ENCODE measurements around the gene DHX38.

- TF ChIP-seq EZH2 (IDR thresholded peaks at IDR 0.05) (no peak), POLR2AphosphoS5 (IDR thresholded peaks at IDR 0.05; ENCODE audit: borderline replicate concordance, low read depth, low read length) (no peak)
These were observed 41.8 kb upstream of the DHX38 start for GRCh38 chr16:72051818-72052217.
